Spinal cord (tissue), 10 donors: Measurements from ENCODE around the gene TMEM120A. TPM values are rescaled to one million over a fixed set of nuclear protein-coding genes. Genes with fewer than 3 reads are reported as not detected.
"Not testable (repeated sequence)": the region's sequence is repeated elsewhere in the genome, so short reads cannot be mapped to it uniquely, and the experiment has no call there.

Experiments
- DNase-seq, 6 donors: peaks; one replicate each; pipeline versions ENCODE4 v3.0.0 to v3.0.0-alpha.2; 2013 to 2015; ENCODE audit warnings: low spot score in 6 of 6, low read depth in 4 of 6
- H3K27ac ChIP-seq: one replicate; pipeline ENCODE4 v1.5.1; 2013; ENCODE audit warnings: low read depth, low read length, control low read depth
- H3K27me3 ChIP-seq: one replicate; pipeline ENCODE4 v1.6.1; 2013; ENCODE audit warnings: low read length; ENCODE audit not compliant: control insufficient read depth, insufficient read depth
- H3K36me3 ChIP-seq: one replicate; pipeline ENCODE4 v1.6.1; 2013; ENCODE audit warnings: low read length; ENCODE audit not compliant: control insufficient read depth, insufficient read depth
- H3K4me1 ChIP-seq: one replicate; pipeline ENCODE4 v1.6.1; 2013; ENCODE audit warnings: low read length; ENCODE audit not compliant: control insufficient read depth, insufficient read depth
- H3K4me3 ChIP-seq: one replicate; pipeline ENCODE4 v1.5.1; 2013; ENCODE audit warnings: low read depth, low read length, control low read depth
- H3K9me3 ChIP-seq: one replicate; pipeline ENCODE4 v1.6.1; 2013; ENCODE audit warnings: low read length; ENCODE audit not compliant: control insufficient read depth, insufficient read depth
- WGBS: methylation state at CpG from one replicate; pipeline ENCODE4 v1.1.5; 2013; ENCODE audit warnings: missing lambda C conversion rate; ENCODE audit not compliant: insufficient coverage; 5-methylcytosine and 5-hydroxymethylcytosine counted together
- polyA plus RNA-seq, 2 donors: library from polyadenylated mRNA; unstranded; fragments of 120-200 nt; gene quantifications; one replicate each; pipeline ENCODE4 v1.2.1, GENCODE V29; 2013; ENCODE audit not compliant: insufficient read length in 2 of 2
- total RNA-seq, 2 donors: library from RNA; depleted of rRNA in 1 of 2; stranded (reverse); fragments of 120-200 nt in 1 of 2; fragments of >200 nt in 1 of 2; gene quantifications; one replicate each; pipeline versions ENCODE4 v1.2.3 to v1.2.4, GENCODE V29; 2013 to 2014
- donor health status: healthy.

The TMEM120A gene
- total and polyA plus RNA-seq, 4 donors = 17.2 to 104 (median 62.4) TPM

DNA sequence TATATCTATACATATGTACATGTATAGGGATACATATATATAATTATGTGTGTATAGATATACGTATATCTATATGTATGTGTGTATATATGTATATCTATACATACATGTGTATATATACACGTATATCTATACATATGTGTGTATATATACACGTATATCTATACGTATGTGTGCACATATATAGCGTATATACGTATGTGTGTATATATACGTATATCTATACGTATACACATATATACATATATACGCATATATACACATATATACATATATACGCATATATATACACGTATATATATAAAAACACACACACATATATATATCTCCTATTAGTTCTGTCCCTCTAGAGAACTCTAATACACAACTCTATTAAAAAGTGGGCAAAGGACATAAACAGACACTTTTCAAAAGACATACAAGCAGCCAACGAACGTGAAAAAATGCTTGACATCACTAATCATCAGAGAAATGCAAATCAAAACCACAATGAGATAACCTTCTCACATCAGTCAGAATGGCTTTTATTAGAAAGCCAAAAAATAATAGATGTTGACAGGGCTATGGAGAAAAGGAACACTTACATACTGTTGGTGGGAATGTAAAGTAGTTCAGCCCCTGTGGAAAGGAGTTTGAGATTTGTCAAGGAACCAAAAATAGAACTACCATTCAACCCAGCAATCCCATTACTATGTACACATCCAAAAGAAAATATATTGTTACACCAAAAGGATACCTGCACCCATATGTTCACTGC lies 22.0 kb upstream of the TMEM120A start:
- WGBS = 85% methylated on average over 2 of the region's 13 CpGs
- H3K4me1 ChIP-seq = no peaks in the 10 kb centered on the region
- H3K4me3 ChIP-seq = no peak overlapping the region
- no peak for DNase-seq
- H3K27me3 ChIP-seq = no peaks in the 10 kb centered on the region
- H3K9me3 ChIP-seq = no peaks in the 10 kb centered on the region
- peaks cover 17% of the 10 kb centered on the region for H3K36me3 ChIP-seq
- no peak overlapping the region for H3K27ac ChIP-seq

DNA sequence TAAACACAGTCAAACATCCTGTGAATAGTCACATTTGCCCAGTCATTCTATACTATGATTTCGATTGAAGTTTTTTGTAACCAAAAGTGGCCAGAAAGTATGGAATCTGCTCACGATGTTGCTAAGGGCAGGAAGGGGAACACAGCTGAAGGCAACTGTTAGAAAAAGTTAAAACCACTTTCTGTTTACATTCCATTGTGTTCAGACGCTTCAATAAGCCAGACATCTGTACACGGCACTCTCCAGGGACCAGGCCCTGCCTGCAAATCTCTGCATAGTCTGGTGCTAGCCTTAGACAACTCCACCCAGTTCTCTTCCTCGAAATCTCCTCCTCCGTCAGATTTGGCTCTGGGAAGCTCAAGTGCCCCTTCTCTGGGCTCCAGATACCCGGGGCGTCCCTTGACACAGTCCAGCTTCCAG lies 17.1 kb upstream of the TMEM120A start:
- H3K4me3 ChIP-seq = no peak overlapping the region
- H3K27ac ChIP-seq = no peak overlapping the region
- H3K36me3 ChIP-seq = peaks cover 22% of the 10 kb centered on the region
- H3K27me3 ChIP-seq = no peaks in the 10 kb centered on the region
- H3K4me1 ChIP-seq = no peaks in the 10 kb centered on the region
- no peaks in the 10 kb centered on the region for H3K9me3 ChIP-seq
- WGBS = 89% methylated on average over 6 of the region's 8 CpGs
- peak in 2 of 6 donors; percentile 18 to 25 for DNase-seq

DNA sequence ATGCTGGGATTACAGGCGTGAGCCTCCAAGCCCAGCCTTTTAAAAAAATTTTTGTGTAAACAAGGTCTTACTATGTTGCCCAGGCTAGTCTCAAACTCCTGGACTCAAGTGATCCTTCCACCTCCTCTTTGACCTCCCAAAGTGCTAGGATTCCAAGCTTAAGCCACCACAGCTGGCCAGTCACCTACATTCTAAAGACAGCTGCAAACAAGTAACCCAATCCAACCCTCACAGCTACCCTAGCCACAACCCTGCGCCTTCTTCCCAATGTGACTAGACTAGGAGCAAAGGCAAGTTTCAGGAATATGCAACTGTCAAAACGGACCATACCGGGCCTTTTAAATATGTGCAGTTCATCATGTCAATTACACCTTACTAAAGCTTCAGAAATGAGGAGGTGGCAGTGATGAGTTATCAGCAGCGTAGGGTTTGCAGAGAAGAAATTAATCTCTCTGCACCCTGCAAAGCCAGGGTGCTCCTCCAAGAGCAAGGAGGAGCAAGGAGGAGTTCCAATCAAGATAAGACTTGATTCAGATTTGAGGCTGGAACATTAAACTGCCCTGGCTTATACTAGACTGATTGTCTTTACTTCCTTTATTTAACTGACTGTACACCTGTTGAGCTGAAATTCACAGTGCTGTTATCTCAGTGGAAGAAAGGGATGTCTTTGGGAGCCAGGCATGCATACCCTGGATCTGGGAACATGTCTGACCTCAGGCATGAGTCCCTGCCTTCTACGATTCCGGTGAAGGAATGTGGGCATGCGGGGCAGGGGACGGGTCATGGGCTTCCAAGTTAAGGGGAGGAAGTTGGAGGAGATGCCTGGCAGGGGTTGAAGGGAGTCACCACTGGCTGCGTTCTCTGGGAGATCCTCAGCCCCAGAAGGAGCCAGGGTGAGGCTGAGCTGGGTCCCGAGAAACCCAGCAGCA lies 15.5 kb upstream of the TMEM120A start:
- no peak for DNase-seq
- no peak overlapping the region for H3K27ac ChIP-seq
- WGBS = 96% methylated on average over 8 of the region's 11 CpGs
- H3K9me3 ChIP-seq = no peaks in the 10 kb centered on the region
- H3K4me3 ChIP-seq = no peak overlapping the region
- no peaks in the 10 kb centered on the region for H3K4me1 ChIP-seq
- no peaks in the 10 kb centered on the region for H3K27me3 ChIP-seq
- peaks cover 31% of the 10 kb centered on the region for H3K36me3 ChIP-seq

DNA sequence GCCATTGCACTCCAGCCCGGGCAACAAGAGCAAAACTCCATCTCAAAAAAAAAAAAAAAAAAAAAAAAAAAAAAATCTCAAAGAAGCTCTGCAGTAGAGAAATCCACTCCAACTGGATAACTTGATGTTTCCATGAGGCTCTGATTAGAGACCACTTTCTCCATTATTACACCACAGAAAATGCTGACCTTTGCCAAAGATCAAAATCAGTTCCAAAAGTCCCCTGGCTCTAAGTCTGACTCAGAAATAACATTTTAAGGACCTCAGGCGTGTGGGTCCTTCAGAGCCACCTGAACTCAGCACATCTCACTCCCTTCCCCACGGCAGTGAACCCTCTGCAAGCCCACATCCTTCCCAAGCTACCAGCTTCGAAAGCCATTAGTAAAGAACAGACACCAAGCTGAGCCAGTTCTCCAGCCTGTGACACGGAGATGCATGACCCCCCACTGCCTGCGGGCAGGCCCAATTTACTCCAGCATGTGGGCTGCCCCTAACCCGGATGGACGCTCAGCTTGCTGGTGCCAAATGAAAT lies 13.8 kb upstream of the TMEM120A start:
- Histone ChIP-seq H3K36me3 (peaks cover 34% of the 10 kb centered on the region), H3K27me3 (no peaks in the 10 kb centered on the region), H3K4me1 (no peaks in the 10 kb centered on the region), H3K4me3 (no peak overlapping the region), H3K9me3 (no peaks in the 10 kb centered on the region), H3K27ac (no peak overlapping the region)
- 66% methylated on average over 7 of the region's 8 CpGs for WGBS
- no peak for DNase-seq

DNA sequence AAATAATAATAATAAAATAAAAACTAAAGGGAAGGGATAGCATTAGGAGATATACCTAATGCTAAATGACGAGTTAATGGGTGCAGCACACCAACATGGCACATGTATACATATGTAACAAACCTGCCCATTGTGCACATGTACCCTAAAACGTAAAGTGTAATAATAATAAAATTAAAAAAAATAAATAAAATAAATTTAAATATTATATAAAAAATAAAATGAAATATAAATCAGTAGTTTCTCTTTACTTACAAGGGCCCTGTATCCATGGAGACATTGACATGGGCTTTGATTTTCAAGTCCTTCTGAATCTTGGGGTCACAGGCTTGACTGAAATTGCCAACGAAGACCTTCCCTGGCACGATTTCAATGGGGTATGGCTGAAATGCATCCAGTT lies 10.6 kb upstream of the TMEM120A start:
- H3K27ac ChIP-seq, H3K4me3 ChIP-seq, H3K9me3 ChIP-seq, H3K4me1 ChIP-seq, H3K27me3 ChIP-seq, DNase-seq: not testable (repeated sequence)
- H3K36me3 ChIP-seq = peaks cover 52% of the 10 kb centered on the region
- 94% methylated on average over 2 of the region's 4 CpGs for WGBS

DNA sequence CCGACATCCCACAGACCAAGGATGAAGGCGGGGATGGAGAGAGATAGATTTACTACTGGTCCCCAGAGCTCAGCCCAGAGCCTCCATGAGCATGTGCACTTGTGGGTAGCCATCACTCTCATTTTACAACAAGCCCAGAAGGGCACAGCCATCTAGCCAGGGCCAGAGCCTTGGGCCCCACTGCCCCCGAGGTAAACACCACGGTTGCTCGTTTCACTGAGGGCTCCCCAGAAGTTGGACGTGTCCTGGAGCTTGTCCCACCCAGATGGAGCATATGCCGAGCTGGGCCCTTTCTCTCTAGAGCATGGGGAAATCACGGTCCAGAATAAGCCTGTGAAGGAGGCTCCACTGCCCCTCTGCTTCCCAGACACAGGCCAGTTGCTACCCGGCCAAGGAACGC lies 9.0 kb upstream of the TMEM120A start:
- no peak for DNase-seq
- WGBS = 93% methylated on average over 10 of the region's 10 CpGs
- Histone ChIP-seq H3K27ac (no peak overlapping the region), H3K4me1 (no peaks in the 10 kb centered on the region), H3K36me3 (peaks cover 55% of the 10 kb centered on the region), H3K27me3 (no peaks in the 10 kb centered on the region), H3K9me3 (no peaks in the 10 kb centered on the region), H3K4me3 (no peak overlapping the region)

DNA sequence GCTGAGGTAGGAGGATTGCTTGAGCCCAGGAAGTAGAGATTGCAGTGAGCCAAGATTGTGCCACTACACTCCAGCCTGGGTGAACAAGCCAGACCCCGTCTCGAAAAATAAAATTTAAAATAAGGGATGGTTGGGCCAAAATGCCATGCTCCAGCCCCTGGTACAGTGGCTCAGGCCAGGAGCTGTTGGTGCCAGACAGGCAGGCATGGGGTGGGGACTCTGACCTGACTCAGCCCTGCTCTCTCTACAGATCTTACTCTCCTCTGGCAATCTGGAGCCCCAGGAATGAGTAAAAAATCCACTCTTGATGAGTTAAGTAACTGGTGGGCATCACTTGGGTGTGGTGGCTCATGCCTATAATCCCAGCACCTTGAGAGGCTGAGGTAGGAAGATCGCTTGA lies 8.4 kb upstream of the TMEM120A start:
- Histone ChIP-seq H3K27ac (no peak overlapping the region), H3K4me1 (no peaks in the 10 kb centered on the region), H3K27me3 (no peaks in the 10 kb centered on the region), H3K9me3 (no peaks in the 10 kb centered on the region), H3K4me3 (no peak overlapping the region), H3K36me3 (peaks cover 55% of the 10 kb centered on the region)
- no CpG with 5 or more reads among the region's 3 CpGs for WGBS
- no peak for DNase-seq

DNA sequence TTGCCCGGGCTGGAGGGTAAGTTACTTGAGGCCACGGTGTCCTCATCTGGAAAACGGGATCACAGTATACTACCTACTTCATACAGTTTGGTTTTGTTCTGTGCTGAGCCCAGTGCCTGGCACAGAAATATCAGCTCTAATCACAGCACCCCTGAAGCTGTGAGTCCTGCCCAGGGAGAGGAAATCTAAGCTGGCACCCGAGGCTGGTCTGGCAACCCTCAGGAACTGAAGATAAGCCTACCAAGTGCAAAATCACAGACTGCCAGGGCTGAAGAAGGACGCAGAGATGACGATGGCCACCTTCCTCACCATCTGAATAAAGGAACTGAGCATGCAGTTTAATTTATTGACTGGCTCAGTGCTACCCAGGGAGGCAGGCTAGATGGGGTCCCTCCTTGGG lies 7.7 kb upstream of the TMEM120A start:
- peaks cover 55% of the 10 kb centered on the region for H3K36me3 ChIP-seq
- H3K9me3 ChIP-seq = no peaks in the 10 kb centered on the region
- H3K27ac ChIP-seq = no peak overlapping the region
- no peaks in the 10 kb centered on the region for H3K4me1 ChIP-seq
- DNase-seq = no peak
- 94% methylated on average over 6 of the region's 6 CpGs for WGBS
- H3K27me3 ChIP-seq = no peaks in the 10 kb centered on the region
- no peak overlapping the region for H3K4me3 ChIP-seq

DNA sequence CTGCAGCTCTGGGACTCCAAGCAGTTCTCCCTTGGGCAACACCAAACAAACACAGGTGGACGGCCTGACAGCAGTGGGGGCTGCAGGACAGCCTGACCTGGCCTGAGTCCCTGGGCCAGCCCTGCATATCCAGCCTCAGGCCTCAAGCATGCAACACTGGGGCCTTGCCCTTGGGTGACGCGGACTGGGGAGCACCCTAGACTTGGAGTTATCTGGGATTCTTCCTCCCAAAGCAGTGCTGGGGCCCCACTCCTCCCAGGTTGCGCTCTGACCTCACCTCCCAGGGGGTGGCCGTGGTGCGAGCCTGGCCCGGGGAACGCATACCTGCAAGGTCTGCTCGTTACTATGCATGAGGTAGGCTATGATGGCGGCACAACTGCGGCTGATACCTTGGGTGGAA lies 6.2 kb upstream of the TMEM120A start:
- DNase-seq = no peak
- no peaks in the 10 kb centered on the region for H3K27me3 ChIP-seq
- H3K36me3 ChIP-seq = peaks cover 59% of the 10 kb centered on the region
- no peak overlapping the region for H3K27ac ChIP-seq
- WGBS = 94% methylated on average over 11 of the region's 11 CpGs
- peaks cover 1% of the 10 kb centered on the region for H3K4me1 ChIP-seq
- no peak overlapping the region for H3K4me3 ChIP-seq
- no peaks in the 10 kb centered on the region for H3K9me3 ChIP-seq
